Measurements from ENCODE around the gene ANKRD22.

ANKRD22 gene

GRCh38 chr10:88819290-88819689 is 32.4 kb downstream of the ANKRD22 start:
- H2AFZ ChIP-seq (ENCODE audit: low read length, unreplicated experiment), result no peak overlapping the region
- H3K27me3 ChIP-seq (ENCODE audit: insufficient read depth, low read length), result no peaks in the 10 kb centered on the region
- no peak overlapping the region for H3K27ac ChIP-seq (ENCODE audit: low read depth, low read length)
- H3K4me1 ChIP-seq (ENCODE audit: control insufficient read depth, insufficient read depth, low read length, unreplicated experiment), result peaks cover 6% of the 10 kb centered on the region
- no peaks in the 10 kb centered on the region for H3K79me2 ChIP-seq (ENCODE audit: control insufficient read depth, insufficient read depth, low read length, unreplicated experiment)
- no peaks in the 10 kb centered on the region for H3K36me3 ChIP-seq (ENCODE audit: insufficient read depth, low read length)
- no peak overlapping the region for H3K4me3 ChIP-seq (ENCODE audit: low read depth, low read length)

- peaks cover 5% of the 10 kb centered on the region for H3K4me1 ChIP-seq (ENCODE audit: control insufficient read depth, insufficient read depth, low read length, unreplicated experiment)
- no peak overlapping the region for H3K27ac ChIP-seq (ENCODE audit: low read depth, low read length)
- H3K79me2 ChIP-seq (ENCODE audit: control insufficient read depth, insufficient read depth, low read length, unreplicated experiment), result no peaks in the 10 kb centered on the region
- H3K36me3 ChIP-seq (ENCODE audit: insufficient read depth, low read length), result no peaks in the 10 kb centered on the region
- no peaks in the 10 kb centered on the region for H3K27me3 ChIP-seq (ENCODE audit: insufficient read depth, low read length)
- H2AFZ ChIP-seq (ENCODE audit: low read length, unreplicated experiment), result no peak overlapping the region
- H3K4me3 ChIP-seq (ENCODE audit: low read depth, low read length), result no peak overlapping the region
Observed at GRCh38 chr10:88813200-88813599, 38.4 kb downstream of the ANKRD22 start.

DNA sequence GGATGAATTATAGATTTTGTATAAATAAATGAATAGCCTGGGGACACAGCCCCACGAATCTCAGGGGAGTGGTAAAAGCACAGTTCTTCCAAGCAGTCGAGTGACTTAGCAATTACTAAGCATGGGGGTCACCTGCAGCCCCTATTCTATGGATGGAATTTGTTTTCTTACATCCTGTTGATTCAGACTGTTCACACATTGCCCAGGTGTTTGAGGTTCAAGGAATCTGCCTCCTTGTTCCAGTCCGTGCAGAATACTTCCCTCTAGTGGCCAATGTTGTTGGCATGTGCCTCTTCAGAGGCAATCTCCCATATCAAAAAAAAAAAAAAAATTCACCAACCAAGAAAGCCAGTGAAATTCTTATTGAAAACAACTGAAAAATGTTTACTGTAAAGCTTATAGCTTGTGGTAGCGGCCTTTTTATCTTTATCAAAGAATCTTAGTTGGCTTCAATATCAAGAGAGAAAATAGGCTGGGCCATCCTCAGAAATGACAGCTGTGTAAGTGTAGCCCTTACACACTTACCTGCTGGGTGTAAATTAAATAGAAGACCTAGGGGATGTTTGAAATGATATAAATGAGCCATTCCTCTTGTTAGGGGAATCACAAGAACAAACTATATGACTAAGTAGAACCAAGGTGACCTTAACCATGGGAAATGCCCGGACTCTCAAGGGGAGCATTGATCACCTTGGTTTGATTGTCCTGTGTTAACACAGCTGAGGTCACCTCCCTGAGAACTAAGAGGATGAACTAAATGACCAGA is 41.3 kb downstream of the ANKRD22 start:
- Histone ChIP-seq H3K36me3 (ENCODE audit: insufficient read depth, low read length) (no peaks in the 10 kb centered on the region), H3K4me3 (ENCODE audit: low read depth, low read length) (no peak overlapping the region), H3K4me1 (ENCODE audit: control insufficient read depth, insufficient read depth, low read length, unreplicated experiment) (peaks cover 12% of the 10 kb centered on the region), H2AFZ (ENCODE audit: low read length, unreplicated experiment) (no peak overlapping the region), H3K27me3 (ENCODE audit: insufficient read depth, low read length) (no peaks in the 10 kb centered on the region), H3K27ac (ENCODE audit: low read depth, low read length) (no peak overlapping the region), H3K79me2 (ENCODE audit: control insufficient read depth, insufficient read depth, low read length, unreplicated experiment) (no peaks in the 10 kb centered on the region)

GRCh38 chr10:88809621-88810020 is 42.0 kb downstream of the ANKRD22 start:
- no peaks in the 10 kb centered on the region for H3K36me3 ChIP-seq (ENCODE audit: insufficient read depth, low read length)
- no peaks in the 10 kb centered on the region for H3K79me2 ChIP-seq (ENCODE audit: control insufficient read depth, insufficient read depth, low read length, unreplicated experiment)
- no peak overlapping the region for H3K4me3 ChIP-seq (ENCODE audit: low read depth, low read length)
- peaks cover 19% of the 10 kb centered on the region for H3K4me1 ChIP-seq (ENCODE audit: control insufficient read depth, insufficient read depth, low read length, unreplicated experiment)
- H2AFZ ChIP-seq (ENCODE audit: low read length, unreplicated experiment), result no peak overlapping the region
- H3K27ac ChIP-seq (ENCODE audit: low read depth, low read length), result no peak overlapping the region
- H3K27me3 ChIP-seq (ENCODE audit: insufficient read depth, low read length), result no peaks in the 10 kb centered on the region

GRCh38 chr10:88805924-88806323 is 45.7 kb downstream of the ANKRD22 start:
- Histone ChIP-seq H3K27me3 (ENCODE audit: insufficient read depth, low read length) (no peaks in the 10 kb centered on the region), H3K27ac (ENCODE audit: low read depth, low read length) (peak overlapping the region; percentile 63), H3K79me2 (ENCODE audit: control insufficient read depth, insufficient read depth, low read length, unreplicated experiment) (no peaks in the 10 kb centered on the region), H3K4me1 (ENCODE audit: control insufficient read depth, insufficient read depth, low read length, unreplicated experiment) (peaks cover 19% of the 10 kb centered on the region), H2AFZ (ENCODE audit: low read length, unreplicated experiment) (peak overlapping the region; percentile 45), H3K36me3 (ENCODE audit: insufficient read depth, low read length) (no peaks in the 10 kb centered on the region), H3K4me3 (ENCODE audit: low read depth, low read length) (no peak overlapping the region)

DNA sequence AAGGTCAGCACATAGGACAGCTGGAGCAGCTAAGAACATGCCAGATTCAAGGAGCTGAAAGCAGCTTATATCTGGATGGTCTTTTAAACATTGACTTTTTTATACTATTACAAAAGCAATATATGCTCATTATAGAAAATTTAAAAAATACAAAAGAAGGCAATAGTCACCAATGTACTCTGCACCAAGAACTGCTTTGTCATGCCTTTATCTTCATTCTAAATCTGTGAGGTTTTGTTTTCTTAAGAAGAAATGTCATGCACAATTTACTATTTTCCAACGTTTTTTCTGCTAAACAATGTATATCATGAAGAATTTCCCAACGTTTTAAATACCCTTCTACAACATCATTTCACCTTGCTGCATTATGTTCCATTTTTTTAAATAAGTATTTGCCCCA is 46.3 kb downstream of the ANKRD22 start:
- Histone ChIP-seq H2AFZ (ENCODE audit: low read length, unreplicated experiment) (peak overlapping the region; percentile 45), H3K4me1 (ENCODE audit: control insufficient read depth, insufficient read depth, low read length, unreplicated experiment) (peaks cover 20% of the 10 kb centered on the region), H3K27me3 (ENCODE audit: insufficient read depth, low read length) (no peaks in the 10 kb centered on the region), H3K27ac (ENCODE audit: low read depth, low read length) (peak overlapping the region; percentile 63), H3K79me2 (ENCODE audit: control insufficient read depth, insufficient read depth, low read length, unreplicated experiment) (no peaks in the 10 kb centered on the region), H3K4me3 (ENCODE audit: low read depth, low read length) (no peak overlapping the region), H3K36me3 (ENCODE audit: insufficient read depth, low read length) (no peaks in the 10 kb centered on the region)

GRCh38 chr10:88804083-88804812 is 47.4 kb downstream of the ANKRD22 start:
- no peaks in the 10 kb centered on the region for H3K79me2 ChIP-seq (ENCODE audit: control insufficient read depth, insufficient read depth, low read length, unreplicated experiment)
- H3K27ac ChIP-seq (ENCODE audit: low read depth, low read length), result no peak overlapping the region
- no peak overlapping the region for H3K4me3 ChIP-seq (ENCODE audit: low read depth, low read length)
- H3K4me1 ChIP-seq (ENCODE audit: control insufficient read depth, insufficient read depth, low read length, unreplicated experiment), result peaks cover 21% of the 10 kb centered on the region
- no peaks in the 10 kb centered on the region for H3K27me3 ChIP-seq (ENCODE audit: insufficient read depth, low read length)
- no peaks in the 10 kb centered on the region for H3K36me3 ChIP-seq (ENCODE audit: insufficient read depth, low read length)
- H2AFZ ChIP-seq (ENCODE audit: low read length, unreplicated experiment), result no peak overlapping the region

GRCh38 chr10:88803641-88804040 is 48.0 kb downstream of the ANKRD22 start:
- H2AFZ ChIP-seq (ENCODE audit: low read length, unreplicated experiment), result no peak overlapping the region

GRCh38 chr10:88802523-88803285 is 48.9 kb downstream of the ANKRD22 start, which contains the start of gene LIPM:
LIPM (plus strand) TSS chr10:88802730; CDS start chr10:88802897, 167 bp downstream.
- Histone ChIP-seq H3K27ac (ENCODE audit: low read depth, low read length) (no peak within 1 kb of the TSS), H3K4me3 (ENCODE audit: low read depth, low read length) (no peak within 1 kb of the TSS), H2AFZ (ENCODE audit: low read length, unreplicated experiment) (no peak within 1 kb of the TSS), H3K79me2 (ENCODE audit: control insufficient read depth, insufficient read depth, low read length, unreplicated experiment) (no peaks in the 10 kb centered on the region), H3K4me1 (ENCODE audit: control insufficient read depth, insufficient read depth, low read length, unreplicated experiment) (peaks cover 21% of the 10 kb centered on the region), H3K27me3 (ENCODE audit: insufficient read depth, low read length) (no peaks in the 10 kb centered on the region), H3K36me3 (ENCODE audit: insufficient read depth, low read length) (no peaks in the 10 kb centered on the region)

More at GRCh38 chr10:88803641-88804040, 48.0 kb downstream of the ANKRD22 start:
- Histone ChIP-seq H3K27ac (ENCODE audit: low read depth, low read length) (no peak overlapping the region), H3K36me3 (ENCODE audit: insufficient read depth, low read length) (no peaks in the 10 kb centered on the region), H3K4me3 (ENCODE audit: low read depth, low read length) (no peak overlapping the region), H3K27me3 (ENCODE audit: insufficient read depth, low read length) (no peaks in the 10 kb centered on the region), H3K4me1 (ENCODE audit: control insufficient read depth, insufficient read depth, low read length, unreplicated experiment) (peaks cover 21% of the 10 kb centered on the region), H3K79me2 (ENCODE audit: control insufficient read depth, insufficient read depth, low read length, unreplicated experiment) (no peaks in the 10 kb centered on the region)
